Type B pancreatic cell (in vitro differentiated cells): ENCODE results near the gene GLRX3. TPM values are rescaled to one million over a fixed set of nuclear protein-coding genes. Genes with fewer than 3 reads are reported as not detected.
A peak's percentile ranks its signal among the peaks of the same experiment; 100 is the strongest.

ENCODE experiments used
- DNase-seq: peaks from one replicate; pipeline ENCODE4 v3.0.0; 2021; ENCODE audit warnings: mixed read lengths; ENCODE audit not compliant: unreplicated experiment; ENCODE audit errors: extremely low spot score
- H3K27ac Mint-ChIP-seq: 2 replicates; pipeline ENCODE4 v1.8.0; 2021; ENCODE audit warnings: mild to moderate bottlenecking, mixed read lengths
- H3K27me3 Mint-ChIP-seq: 2 replicates; pipeline ENCODE4 v1.8.0; 2021; ENCODE audit warnings: mixed read lengths
- H3K36me3 Mint-ChIP-seq: 2 replicates; pipeline ENCODE4 v1.8.0; 2021; ENCODE audit warnings: mixed read lengths
- H3K4me1 Mint-ChIP-seq: one replicate; pipeline ENCODE4 v1.8.0; 2021; ENCODE audit warnings: mixed read lengths; ENCODE audit not compliant: unreplicated experiment
- H3K4me3 Mint-ChIP-seq: 2 replicates; pipeline ENCODE4 v1.8.0; 2021; ENCODE audit warnings: mild to moderate bottlenecking, mixed read lengths
- H3K9me3 Mint-ChIP-seq: 2 replicates; pipeline ENCODE4 v1.8.0; 2021; ENCODE audit warnings: mixed read lengths
- CTCF ChIP-seq: fragments of 200-600 bp; sonication (generic); conservative IDR thresholded peaks from 2 replicates; pipeline ENCODE4 v1.5.0; 2021; ENCODE audit warnings: antibody characterized with exemption, mild to moderate bottlenecking
- total RNA-seq: library from RNA; stranded (reverse); gene quantifications from 2 replicates; pipeline ENCODE4 v1.2.1, GENCODE V29; 2021; ENCODE audit warnings: low replicate concordance

Gene GLRX3
- total RNA-seq, 1 donor from 2014 or later = 77.4 TPM

- Mint-ChIP-seq H3K27ac (peak overlapping the region; percentile 1), H3K36me3 (no peaks in the 10 kb centered on the region), H3K4me1 (no peaks in the 10 kb centered on the region), H3K27me3 (no peaks in the 10 kb centered on the region), H3K4me3 (peak overlapping the region; percentile 35), H3K9me3 (no peaks in the 10 kb centered on the region)
- TF ChIP-seq CTCF = no peak
- no peak for DNase-seq
These were observed 55.2 kb downstream of the GLRX3 start for GRCh38 chr10:130191380-130191779.

GRCh38 chr10:130192276-130192848, 56.2 kb downstream of the GLRX3 start:
- Mint-ChIP-seq H3K9me3 (no peaks in the 10 kb centered on the region), H3K27me3 (no peaks in the 10 kb centered on the region), H3K4me3 (peak overlapping the region; percentile 35), H3K36me3 (no peaks in the 10 kb centered on the region), H3K27ac (peak overlapping the region; percentile 1), H3K4me1 (no peaks in the 10 kb centered on the region)
- no peak for DNase-seq
- no peak for TF ChIP-seq CTCF

- H3K4me1 Mint-ChIP-seq = no peaks in the 10 kb centered on the region
- no peaks in the 10 kb centered on the region for H3K36me3 Mint-ChIP-seq
These were observed 56.8 kb downstream of the GLRX3 start for GRCh38 chr10:130193033-130193432.

GRCh38 chr10:130193493-130194193, 57.5 kb downstream of the GLRX3 start:
- no peaks in the 10 kb centered on the region for H3K9me3 Mint-ChIP-seq
- H3K27me3 Mint-ChIP-seq = no peaks in the 10 kb centered on the region
- H3K4me3 Mint-ChIP-seq = no peak overlapping the region
- DNase-seq = no peak
- H3K36me3 Mint-ChIP-seq = no peaks in the 10 kb centered on the region
- no peak overlapping the region for H3K27ac Mint-ChIP-seq
- no peaks in the 10 kb centered on the region for H3K4me1 Mint-ChIP-seq
- TF ChIP-seq CTCF = no peak

More at GRCh38 chr10:130193033-130193432, 56.8 kb downstream of the GLRX3 start:
- H3K27me3 Mint-ChIP-seq = no peaks in the 10 kb centered on the region
- no peak overlapping the region for H3K4me3 Mint-ChIP-seq
- TF ChIP-seq CTCF = no peak
- no peak for DNase-seq
- no peak overlapping the region for H3K27ac Mint-ChIP-seq
- no peaks in the 10 kb centered on the region for H3K9me3 Mint-ChIP-seq

- no peak for DNase-seq
- TF ChIP-seq CTCF = no peak
- Mint-ChIP-seq H3K9me3 (no peaks in the 10 kb centered on the region), H3K27me3 (no peaks in the 10 kb centered on the region), H3K36me3 (no peaks in the 10 kb centered on the region), H3K4me3 (no peak overlapping the region), H3K4me1 (no peaks in the 10 kb centered on the region), H3K27ac (no peak overlapping the region)
These were observed 58.2 kb downstream of the GLRX3 start for GRCh38 chr10:130194194-130194990.
